Activated naive CD4-positive, alpha-beta T cell treated with anti-CD3 and anti-CD28 coated beads, Interleukin-2, amount 50 U/mL, for 72 hours (primary cell): ENCODE measurements around the gene PAX1. TPM values are rescaled to one million over a fixed set of nuclear protein-coding genes. Genes with fewer than 3 reads are reported as not detected.

ENCODE experiments used
- ATAC-seq, 2 donors: fragments of 150-1000 bp; cut with Tn5 transposase; 2 replicates each; pipeline ENCODE4 v1.10.0; 2021; ENCODE audit warnings: mild to moderate bottlenecking in 2 of 2, moderate library complexity in 2 of 2
- DNase-seq, 2 donors: peaks; one replicate each; pipeline ENCODE4 v3.0.0; 2021 to 2022; ENCODE audit warnings: low spot score in 2 of 2
- H3K27ac Mint-ChIP-seq, 2 donors: one replicate each; pipeline ENCODE4 v1.8.0; 2022; ENCODE audit warnings: mild to moderate bottlenecking in 2 of 2, mixed read lengths in 2 of 2
- H3K36me3 Mint-ChIP-seq, 2 donors: one replicate each; pipeline ENCODE4 v1.8.0; 2022; ENCODE audit warnings: mixed read lengths in 2 of 2
- H3K9me3 Mint-ChIP-seq, 2 donors: one replicate each; pipeline ENCODE4 v1.8.0; 2022; ENCODE audit warnings: mixed read lengths in 2 of 2
- total RNA-seq, 2 donors: library from RNA; stranded (reverse); gene quantifications; one replicate each; pipeline ENCODE4 v1.2.3, GENCODE V29; 2022

The PAX1 gene
- not detected for total RNA-seq

- Mint-ChIP-seq H3K27ac (no peak within 1 kb of the TSS), H3K9me3 (no peaks in the 10 kb centered on the region), H3K36me3 (peaks cover 6 to 22% of the 10 kb centered on the region in 2 donors)
- ATAC-seq (no peak), DNase-seq (no peak)
Measured at GRCh38 chr20:21705575-21706260, at the start of gene PAX1. Gene PAX1 (plus strand): TSS chr20:21705664. CDS start chr20:21705713, 49 bp downstream.

- DNase-seq, result no peak
- Mint-ChIP-seq H3K27ac (no peak overlapping the region), H3K9me3 (no peaks in the 10 kb centered on the region), H3K36me3 (no peaks in the 10 kb centered on the region)
- no peak for ATAC-seq
Measured at GRCh38 chr20:21656308-21657067, 49.0 kb upstream of the PAX1 start.

- ATAC-seq (no peak), DNase-seq (no peak)
- H3K27ac Mint-ChIP-seq, result no peak overlapping the region
- no peaks in the 10 kb centered on the region for H3K36me3 Mint-ChIP-seq
- no peaks in the 10 kb centered on the region for H3K9me3 Mint-ChIP-seq
Measured at GRCh38 chr20:21661488-21662055, 43.9 kb upstream of the PAX1 start.

DNA sequence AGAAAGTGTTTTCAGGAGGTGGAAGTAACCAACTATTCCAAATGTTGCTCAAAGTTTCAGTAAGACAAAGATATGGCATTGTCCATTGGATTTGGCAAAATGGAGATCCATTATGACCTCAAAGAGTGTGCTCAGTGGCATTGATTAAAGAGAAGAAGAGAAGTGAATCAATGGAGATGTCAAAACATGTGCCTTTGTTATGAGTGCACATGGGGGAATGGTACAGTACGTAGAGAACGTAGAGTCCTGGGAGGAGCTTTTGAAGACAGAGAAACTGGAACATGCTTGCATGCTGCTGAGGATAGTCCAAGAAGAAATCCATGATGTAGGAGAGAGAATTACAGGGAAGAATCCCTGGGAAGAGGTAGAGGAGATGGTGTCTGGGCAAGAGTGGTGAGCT lies 42.0 kb upstream of the PAX1 start:
- H3K9me3 Mint-ChIP-seq, result no peaks in the 10 kb centered on the region
- ATAC-seq, result no peak
- H3K36me3 Mint-ChIP-seq, result no peaks in the 10 kb centered on the region

DNA sequence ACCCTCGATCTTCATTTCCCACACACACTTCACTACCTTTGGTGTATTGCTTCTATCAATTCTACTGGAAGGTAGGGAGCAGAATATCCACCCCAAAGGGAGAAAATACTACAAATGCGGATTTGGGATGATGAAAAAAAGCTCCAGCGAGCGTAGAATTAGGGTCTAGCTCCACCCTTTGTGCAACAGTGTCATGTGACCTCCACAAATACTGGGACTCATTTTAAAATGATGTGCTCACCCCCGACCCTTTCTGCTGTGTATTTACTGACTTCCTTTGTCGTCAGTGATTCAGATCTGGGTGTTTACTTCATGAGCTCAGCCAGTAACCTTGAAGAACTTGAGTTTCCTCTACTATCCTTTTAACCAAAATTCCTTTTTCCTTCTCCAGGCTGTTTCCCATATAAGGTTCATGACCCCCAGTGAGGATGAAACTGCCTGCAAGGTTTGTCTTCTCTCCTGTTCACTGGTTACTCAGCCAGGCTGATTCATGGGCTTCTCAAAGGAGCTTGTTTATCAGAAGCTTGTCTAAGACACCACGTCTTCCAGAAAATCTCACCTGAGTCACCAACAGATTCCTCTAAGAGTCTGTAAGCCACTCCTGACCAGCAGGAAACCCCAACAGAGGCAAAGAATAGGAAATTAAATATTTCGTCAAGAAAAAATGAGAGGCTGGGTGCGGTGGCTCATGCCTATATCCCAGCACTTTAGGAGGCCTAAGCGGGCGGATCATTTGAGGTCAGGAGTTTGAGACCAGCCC lies 39.6 kb upstream of the PAX1 start:
- Mint-ChIP-seq H3K9me3 (peaks cover 0 to under 1% of the 10 kb centered on the region in 2 donors), H3K36me3 (no peaks in the 10 kb centered on the region), H3K27ac (no peak overlapping the region)
- DNase-seq, result no peak
- ATAC-seq, result no peak

More for the DNA sequence above, 42.0 kb upstream of the PAX1 start:
- no peak for DNase-seq
- no peak overlapping the region for H3K27ac Mint-ChIP-seq

DNA sequence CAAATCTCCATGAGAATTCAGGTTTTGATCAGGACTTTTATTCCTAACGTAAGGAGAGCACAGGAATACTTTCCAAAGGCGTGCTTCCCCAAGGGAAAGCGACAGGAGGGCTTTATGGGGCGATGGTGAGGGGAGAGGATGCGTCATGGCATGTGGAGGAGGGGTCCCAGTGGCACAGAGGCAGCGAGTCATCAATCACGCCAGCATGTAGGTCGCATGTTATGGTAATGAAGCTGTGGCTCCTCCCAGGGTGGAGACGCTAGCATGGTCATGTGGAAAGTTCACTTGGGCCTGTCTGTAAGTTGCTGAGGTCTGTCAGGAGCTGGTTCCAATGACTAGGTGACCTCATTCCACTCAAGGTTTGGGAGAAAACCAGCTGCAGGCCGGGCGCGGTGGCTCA lies 35.3 kb upstream of the PAX1 start:
- no peak for ATAC-seq
- no peak for DNase-seq
- Mint-ChIP-seq H3K27ac (no peak overlapping the region), H3K9me3 (peaks cover 0 to 4% of the 10 kb centered on the region in 2 donors), H3K36me3 (no peaks in the 10 kb centered on the region)

GRCh38 chr20:21670981-21671380 lies 34.5 kb upstream of the PAX1 start:
- H3K27ac Mint-ChIP-seq, result no peak overlapping the region
- no peaks in the 10 kb centered on the region for H3K36me3 Mint-ChIP-seq
- peaks cover 0 to 4% of the 10 kb centered on the region in 2 donors for H3K9me3 Mint-ChIP-seq
- ATAC-seq (no peak), DNase-seq (no peak)

DNA sequence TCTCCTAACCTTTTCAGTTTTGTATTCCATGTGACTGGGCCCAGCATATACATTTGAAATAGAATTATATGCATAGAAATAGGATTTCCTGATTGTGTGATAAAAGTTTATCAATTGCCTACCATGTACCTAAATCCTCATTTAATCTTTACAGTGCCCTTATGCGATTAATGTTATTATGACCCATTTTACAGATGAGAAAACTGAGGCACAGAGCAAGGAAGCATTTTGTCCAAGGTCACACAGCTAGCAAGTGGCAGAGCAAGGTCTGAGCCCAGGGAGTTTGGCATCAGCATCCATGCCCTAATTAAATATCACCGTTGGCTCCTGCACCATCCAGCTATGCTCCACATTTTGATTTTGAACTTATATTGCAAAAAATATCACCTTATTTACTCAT lies 28.2 kb upstream of the PAX1 start:
- Mint-ChIP-seq H3K9me3 (no peaks in the 10 kb centered on the region), H3K27ac (no peak overlapping the region), H3K36me3 (no peaks in the 10 kb centered on the region)
- DNase-seq (no peak), ATAC-seq (no peak)

DNA sequence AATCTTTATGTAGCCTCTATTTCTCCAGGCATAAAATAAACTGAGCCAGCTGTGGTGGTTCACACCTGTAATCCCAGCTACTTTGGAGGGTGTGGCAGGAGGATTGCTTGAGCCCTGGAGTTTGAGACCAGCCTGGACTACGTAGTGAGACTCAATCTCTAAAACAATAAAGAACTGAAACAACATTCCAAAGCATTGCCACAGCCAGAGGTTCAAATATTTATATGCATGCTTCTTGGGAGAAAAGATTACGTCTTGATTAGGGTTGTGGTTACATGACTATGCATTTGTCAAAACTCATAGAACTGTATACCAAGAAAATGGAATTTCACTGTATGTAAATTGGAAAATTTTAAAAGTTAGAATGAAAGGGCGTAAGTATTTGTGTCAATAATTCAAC lies 27.7 kb upstream of the PAX1 start:
- Mint-ChIP-seq H3K9me3 (no peaks in the 10 kb centered on the region), H3K36me3 (no peaks in the 10 kb centered on the region), H3K27ac (no peak overlapping the region)
- ATAC-seq (no peak), DNase-seq (no peak)

- DNase-seq, result no peak
- H3K9me3 Mint-ChIP-seq, result no peaks in the 10 kb centered on the region
- no peak overlapping the region for H3K27ac Mint-ChIP-seq
- no peak for ATAC-seq
- H3K36me3 Mint-ChIP-seq, result no peaks in the 10 kb centered on the region
Measured at GRCh38 chr20:21681234-21681921, 24.1 kb upstream of the PAX1 start.

- H3K27ac Mint-ChIP-seq, result no peak overlapping the region
- H3K9me3 Mint-ChIP-seq, result no peaks in the 10 kb centered on the region
- no peaks in the 10 kb centered on the region for H3K36me3 Mint-ChIP-seq
- ATAC-seq, result no peak
- DNase-seq, result no peak
Measured at GRCh38 chr20:21681922-21682318, 23.5 kb upstream of the PAX1 start.

- H3K9me3 Mint-ChIP-seq, result no peaks in the 10 kb centered on the region
- no peak overlapping the region for H3K27ac Mint-ChIP-seq
- no peaks in the 10 kb centered on the region for H3K36me3 Mint-ChIP-seq
- ATAC-seq, result no peak
- DNase-seq, result no peak
Measured at GRCh38 chr20:21682521-21682954, 22.9 kb upstream of the PAX1 start.

- Mint-ChIP-seq H3K27ac (no peak overlapping the region), H3K9me3 (no peaks in the 10 kb centered on the region), H3K36me3 (no peaks in the 10 kb centered on the region)
- DNase-seq (no peak), ATAC-seq (no peak)
Measured at GRCh38 chr20:21684671-21685070, 20.8 kb upstream of the PAX1 start.

GRCh38 chr20:21685981-21686380 lies 19.5 kb upstream of the PAX1 start:
- DNase-seq (no peak), ATAC-seq (no peak)
- Mint-ChIP-seq H3K27ac (no peak overlapping the region), H3K36me3 (no peaks in the 10 kb centered on the region), H3K9me3 (no peaks in the 10 kb centered on the region)

- Mint-ChIP-seq H3K9me3 (no peaks in the 10 kb centered on the region), H3K27ac (no peak overlapping the region), H3K36me3 (peaks cover 0 to under 1% of the 10 kb centered on the region in 2 donors)
- DNase-seq (no peak), ATAC-seq (no peak)
Measured at GRCh38 chr20:21693322-21693721, 12.1 kb upstream of the PAX1 start.

DNA sequence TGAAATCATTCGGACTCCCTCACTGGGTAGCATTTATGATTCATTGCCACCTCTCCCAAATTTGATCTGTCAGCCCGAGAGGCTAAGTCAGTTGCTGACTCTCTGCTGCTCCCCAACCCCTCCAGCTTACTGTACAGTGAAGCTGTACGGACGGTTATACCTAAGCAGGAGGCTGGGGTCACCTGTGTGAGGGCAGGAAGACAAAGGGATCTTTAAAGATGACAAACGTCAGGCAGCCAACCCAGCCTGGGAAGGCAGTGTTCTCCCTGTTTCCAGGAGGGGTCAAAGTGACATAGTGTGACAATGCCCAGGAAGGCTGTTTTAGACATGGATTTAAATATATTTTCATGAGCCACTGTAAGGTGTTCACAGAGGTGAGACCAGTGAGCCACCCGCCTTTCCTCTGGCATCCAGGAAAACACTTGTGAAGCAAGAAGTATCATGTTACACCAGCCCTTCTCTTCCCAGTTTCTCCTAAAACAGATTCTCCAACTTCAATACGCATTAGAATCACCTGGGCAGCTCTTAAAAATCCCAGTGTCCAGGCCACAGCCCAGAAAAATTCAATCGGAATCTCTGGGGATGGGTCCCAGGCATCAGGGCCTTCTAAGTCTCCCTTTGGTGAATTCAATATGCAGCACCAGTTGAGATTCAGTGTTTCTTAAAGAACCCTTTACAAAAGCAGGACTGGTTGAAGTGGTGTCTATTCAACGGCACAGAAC lies 6.8 kb upstream of the PAX1 start:
- Mint-ChIP-seq H3K9me3 (no peaks in the 10 kb centered on the region), H3K27ac (no peak overlapping the region)

More for the DNA sequence above, 6.8 kb upstream of the PAX1 start:
- H3K36me3 Mint-ChIP-seq, result peaks cover 6 to 10% of the 10 kb centered on the region in 2 donors
- no peak for DNase-seq
- ATAC-seq, result no peak
